Suprapubic skin (tissue), 4 donors: ENCODE results near the gene DPEP1. TPM values are rescaled to one million over a fixed set of nuclear protein-coding genes. Genes with fewer than 3 reads are reported as not detected.
"Not testable (repeated sequence)": the region's sequence is repeated elsewhere in the genome, so short reads cannot be mapped to it uniquely, and the experiment has no call there.

Experiments used
- DNase-seq, 2 donors: peaks; one replicate each; pipeline ENCODE4 v3.0.0-alpha.2; 2019; ENCODE audit warnings: low spot score in 2 of 2
- H3K27ac ChIP-seq: fragments of 200-600 bp; sonication (generic); one replicate; pipeline ENCODE4 v1.5.1; 2019
- H3K27me3 ChIP-seq: fragments of 200-600 bp; sonication (generic); one replicate; pipeline ENCODE4 v1.5.1; 2019
- H3K36me3 ChIP-seq: fragments of 200-600 bp; sonication (generic); one replicate; pipeline ENCODE4 v1.5.1; 2019
- H3K4me1 ChIP-seq: fragments of 200-600 bp; sonication (generic); one replicate; pipeline ENCODE4 v1.5.1; 2019
- H3K4me3 ChIP-seq: fragments of 200-600 bp; sonication (generic); one replicate; pipeline ENCODE4 v1.5.1; 2019; ENCODE audit warnings: mild to moderate bottlenecking
- H3K9me3 ChIP-seq: fragments of 200-600 bp; sonication (generic); one replicate; pipeline ENCODE4 v1.5.1; 2019
- EP300 ChIP-seq: sonication (generic); formaldehyde crosslinking; IDR thresholded peaks from one replicate; pipeline ENCODE4 v1.6.1; 2017; ENCODE audit warnings: antibody characterized with exemption
- POLR2A ChIP-seq, 2 donors: fragments of 450-650 bp; IDR thresholded peaks; one replicate each; pipeline ENCODE4 v1.6.1; 2017; ENCODE audit warnings: antibody characterized with exemption in 2 of 2, mild to moderate bottlenecking in 2 of 2, moderate library complexity in 2 of 2
- POLR2AphosphoS5 ChIP-seq, 3 donors: sonication (generic); formaldehyde crosslinking; IDR thresholded peaks; one replicate each; pipeline ENCODE4 v1.6.1; 2017; ENCODE audit warnings: antibody characterized with exemption in 3 of 3
- WGBS: methylation state at CpG from one replicate; pipeline ENCODE4 v1.1.5; 2018; 5-methylcytosine and 5-hydroxymethylcytosine counted together
- total RNA-seq, 4 donors: library from RNA; depleted of rRNA; stranded (reverse); fragments of >200 nt; gene quantifications; one replicate each; pipeline ENCODE4 v1.1.0, GENCODE V29; 2016
- TF ChIP-seq, protein P1 (sequence below), 2 donors: fragments of 200-600 bp in 1 of 2; fragments of 450-650 bp in 1 of 2; sonication (generic) in 1 of 2; IDR thresholded peaks; one replicate each; pipeline ENCODE4 v1.5.1; 2016 to 2019; ENCODE audit warnings: antibody characterized with exemption in 2 of 2, mild to moderate bottlenecking in 1 of 2, moderate library complexity in 1 of 2

DPEP1 gene
- total RNA-seq, 4 donors from 2014 or later: 1.3 to 2.3 (median 2.2) TPM; not detected in 1

DNA sequence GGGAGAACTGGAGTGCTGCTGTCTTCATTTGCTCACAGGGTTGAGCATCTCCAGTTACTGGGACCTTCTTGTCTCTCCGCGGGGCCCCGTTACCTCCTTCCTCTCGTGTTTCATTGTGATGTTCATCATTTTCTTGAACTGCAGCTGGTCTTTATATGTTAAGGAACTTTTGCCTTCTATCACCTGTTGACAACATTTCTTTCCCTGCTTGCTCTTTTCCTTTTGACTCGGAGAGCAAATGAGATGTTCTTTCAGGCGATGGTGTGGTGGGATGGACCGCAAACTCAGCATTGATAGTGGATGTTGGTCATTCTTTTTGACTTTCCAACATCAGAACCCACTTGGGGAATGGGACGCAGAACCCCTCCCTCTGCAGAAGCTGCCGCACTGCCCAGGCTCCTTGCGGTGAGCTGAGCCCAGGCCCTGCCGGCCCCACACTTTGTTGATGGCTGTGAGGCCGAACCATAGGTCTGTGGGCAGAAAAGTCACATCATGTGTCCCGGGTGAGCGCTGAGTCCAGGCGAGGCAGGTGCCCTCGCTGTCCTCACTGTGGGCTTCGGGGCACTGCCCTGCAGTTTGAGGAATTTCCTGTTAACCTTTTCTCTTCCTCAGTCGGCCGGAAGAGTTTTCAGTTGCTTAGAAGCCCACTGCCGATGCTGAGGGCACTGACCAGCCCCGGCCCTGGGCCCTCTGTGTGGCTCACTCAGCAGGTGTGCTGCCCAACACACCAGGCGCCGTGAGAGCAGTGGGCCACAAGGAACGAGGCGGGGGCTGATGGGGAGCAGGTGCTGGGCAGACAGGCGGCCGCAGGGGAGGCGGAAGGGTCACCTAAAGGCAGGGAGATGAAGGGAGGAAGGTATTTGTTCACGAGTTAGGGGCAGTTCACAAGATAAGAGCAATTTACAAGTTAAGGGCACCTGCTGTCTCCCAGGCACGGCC is 45.5 kb upstream of the DPEP1 start:
- H3K27ac ChIP-seq: no peak overlapping the region
- H3K36me3 ChIP-seq: peaks cover 17% of the 10 kb centered on the region
- DNase-seq: no peak
- peaks cover 18% of the 10 kb centered on the region for H3K27me3 ChIP-seq
- H3K9me3 ChIP-seq: no peaks in the 10 kb centered on the region
- no peak overlapping the region for H3K4me3 ChIP-seq
- WGBS: 85% methylated on average over 23 of the region's 30 CpGs
- H3K4me1 ChIP-seq: peaks cover 42% of the 10 kb centered on the region
- TF ChIP-seq, protein P1, sequence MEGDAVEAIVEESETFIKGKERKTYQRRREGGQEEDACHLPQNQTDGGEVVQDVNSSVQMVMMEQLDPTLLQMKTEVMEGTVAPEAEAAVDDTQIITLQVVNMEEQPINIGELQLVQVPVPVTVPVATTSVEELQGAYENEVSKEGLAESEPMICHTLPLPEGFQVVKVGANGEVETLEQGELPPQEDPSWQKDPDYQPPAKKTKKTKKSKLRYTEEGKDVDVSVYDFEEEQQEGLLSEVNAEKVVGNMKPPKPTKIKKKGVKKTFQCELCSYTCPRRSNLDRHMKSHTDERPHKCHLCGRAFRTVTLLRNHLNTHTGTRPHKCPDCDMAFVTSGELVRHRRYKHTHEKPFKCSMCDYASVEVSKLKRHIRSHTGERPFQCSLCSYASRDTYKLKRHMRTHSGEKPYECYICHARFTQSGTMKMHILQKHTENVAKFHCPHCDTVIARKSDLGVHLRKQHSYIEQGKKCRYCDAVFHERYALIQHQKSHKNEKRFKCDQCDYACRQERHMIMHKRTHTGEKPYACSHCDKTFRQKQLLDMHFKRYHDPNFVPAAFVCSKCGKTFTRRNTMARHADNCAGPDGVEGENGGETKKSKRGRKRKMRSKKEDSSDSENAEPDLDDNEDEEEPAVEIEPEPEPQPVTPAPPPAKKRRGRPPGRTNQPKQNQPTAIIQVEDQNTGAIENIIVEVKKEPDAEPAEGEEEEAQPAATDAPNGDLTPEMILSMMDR (IDR thresholded peaks at IDR 0.05): no peak
- TF ChIP-seq EP300: no peak
- TF ChIP-seq POLR2A (IDR thresholded peaks at IDR 0.05): no peak
- no peak for TF ChIP-seq POLR2AphosphoS5 (IDR thresholded peaks at IDR 0.05)

DNA sequence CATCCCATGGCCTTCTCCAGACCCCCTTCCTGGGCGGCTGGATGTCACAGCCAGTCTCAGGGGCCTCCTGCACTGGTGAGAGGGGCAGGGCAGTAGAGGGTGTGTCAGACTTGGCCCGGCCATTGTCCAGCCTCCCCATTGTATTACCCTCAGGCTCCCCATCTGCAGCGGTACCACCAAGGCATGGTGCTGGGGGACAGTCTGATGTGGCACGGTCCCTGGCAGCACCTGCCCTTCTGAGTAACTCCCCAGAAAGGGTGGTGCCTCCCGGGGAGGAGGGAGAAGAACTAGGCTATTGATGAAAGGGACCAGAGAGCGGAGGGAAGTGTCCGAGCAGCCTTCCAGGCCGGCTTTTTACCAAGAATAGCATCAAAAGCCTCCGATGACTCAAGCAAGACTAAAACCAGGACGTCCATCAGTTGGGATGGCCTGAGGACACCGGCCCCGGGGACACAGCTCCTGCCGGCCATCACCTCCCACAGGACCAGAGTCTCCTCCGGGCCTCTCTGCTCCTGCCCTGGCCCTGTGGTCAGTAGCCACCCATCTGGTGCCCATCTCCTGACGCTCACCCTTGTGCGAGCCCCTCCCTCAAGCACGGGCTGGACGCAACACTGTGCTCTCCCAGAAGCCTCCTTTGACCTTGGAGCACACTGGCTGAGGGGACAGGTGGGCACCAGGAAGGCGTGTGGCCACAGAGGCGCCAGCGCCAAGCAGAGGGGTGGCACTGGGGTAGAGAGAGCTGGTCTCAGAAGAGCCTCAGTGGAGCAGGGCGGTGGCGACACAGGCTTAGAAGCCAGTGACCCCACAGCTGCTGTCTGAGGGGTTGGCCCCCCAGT is 43.7 kb upstream of the DPEP1 start:
- Histone ChIP-seq H3K4me1 (peaks cover 30% of the 10 kb centered on the region), H3K9me3 (no peaks in the 10 kb centered on the region), H3K27me3 (peaks cover 29% of the 10 kb centered on the region), H3K36me3 (no peaks in the 10 kb centered on the region), H3K4me3 (no peak overlapping the region), H3K27ac (no peak overlapping the region)
- no peak for TF ChIP-seq POLR2AphosphoS5 (IDR thresholded peaks at IDR 0.05)
- 82% methylated on average over 12 of the region's 23 CpGs for WGBS
- no peak for DNase-seq

DNA sequence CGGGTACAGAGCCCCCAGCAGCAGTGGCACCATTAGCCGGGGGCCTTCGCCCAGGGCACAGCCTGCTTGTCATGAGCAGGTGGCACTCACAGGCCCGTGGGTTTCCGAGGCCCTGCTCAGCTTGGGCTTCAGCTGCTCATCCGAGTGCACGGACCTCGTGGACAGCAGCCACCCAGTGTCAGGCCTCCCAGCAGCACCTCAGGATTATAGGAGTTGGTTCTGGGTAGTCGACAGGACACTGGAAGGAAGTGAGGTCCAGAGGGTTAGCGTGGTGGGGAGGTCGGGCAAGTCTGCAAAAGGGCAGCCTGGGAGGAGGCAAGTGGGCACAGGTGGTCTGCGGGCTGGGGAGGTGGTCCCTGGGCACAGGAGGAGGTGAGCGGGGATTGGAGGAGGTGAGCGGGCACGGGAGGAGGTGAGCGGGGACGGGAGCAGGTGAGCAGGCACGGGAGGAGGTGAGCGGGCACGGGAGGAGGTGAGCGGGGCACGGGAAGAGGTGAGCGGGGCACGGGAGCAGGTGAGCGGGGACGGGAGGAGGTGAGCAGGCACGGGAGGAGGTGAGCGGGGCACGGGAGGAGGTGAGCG is 43.0 kb upstream of the DPEP1 start:
- WGBS: 83% methylated on average over 29 of the region's 30 CpGs
- no peak for DNase-seq
- peaks cover 36% of the 10 kb centered on the region for H3K27me3 ChIP-seq

DNA sequence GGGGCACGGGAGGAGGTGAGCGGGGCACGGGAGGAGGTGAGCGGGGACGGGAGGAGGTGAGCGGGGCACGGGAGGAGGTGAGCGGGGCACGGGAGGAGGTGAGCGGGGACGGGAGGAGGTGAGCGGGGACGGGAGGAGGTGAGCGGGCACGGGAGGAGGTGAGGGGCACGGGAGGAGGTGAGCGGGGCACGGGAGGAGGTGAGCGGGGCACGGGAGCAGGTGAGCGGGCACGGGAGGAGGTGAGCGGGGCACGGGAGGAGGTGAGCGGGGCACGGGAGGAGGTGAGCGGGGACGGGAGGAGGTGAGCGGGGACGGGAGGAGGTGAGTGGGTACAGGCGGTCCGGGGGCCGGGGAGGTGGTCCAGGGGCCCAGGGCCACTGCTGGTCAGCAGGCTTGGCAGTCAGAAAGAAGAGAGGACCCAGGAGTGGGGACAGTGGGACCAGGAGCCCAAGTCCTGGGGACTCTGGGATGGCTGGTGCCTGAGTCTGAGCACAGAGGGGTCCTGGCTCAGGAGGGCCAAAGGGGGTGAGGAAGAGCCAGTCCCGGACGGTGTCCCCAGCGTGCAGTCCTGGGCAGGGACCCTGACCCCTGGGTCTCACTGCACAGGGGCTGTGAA is 42.4 kb upstream of the DPEP1 start:
- H3K36me3 ChIP-seq, H3K4me3 ChIP-seq, H3K9me3 ChIP-seq, H3K27ac ChIP-seq, DNase-seq: not testable (repeated sequence)
- Histone ChIP-seq H3K27me3 (peaks cover 43% of the 10 kb centered on the region), H3K4me1 (peaks cover 30% of the 10 kb centered on the region)
- WGBS: 82% methylated on average over 36 of the region's 36 CpGs

More for the DNA sequence above, 43.0 kb upstream of the DPEP1 start:
- H3K4me1 ChIP-seq: peaks cover 30% of the 10 kb centered on the region
- no peak overlapping the region for H3K4me3 ChIP-seq
- H3K9me3 ChIP-seq: no peaks in the 10 kb centered on the region
- TF ChIP-seq POLR2AphosphoS5 (IDR thresholded peaks at IDR 0.05) (no peak), EP300 (no peak)
- H3K36me3 ChIP-seq: no peaks in the 10 kb centered on the region
- H3K27ac ChIP-seq: no peak overlapping the region

DNA sequence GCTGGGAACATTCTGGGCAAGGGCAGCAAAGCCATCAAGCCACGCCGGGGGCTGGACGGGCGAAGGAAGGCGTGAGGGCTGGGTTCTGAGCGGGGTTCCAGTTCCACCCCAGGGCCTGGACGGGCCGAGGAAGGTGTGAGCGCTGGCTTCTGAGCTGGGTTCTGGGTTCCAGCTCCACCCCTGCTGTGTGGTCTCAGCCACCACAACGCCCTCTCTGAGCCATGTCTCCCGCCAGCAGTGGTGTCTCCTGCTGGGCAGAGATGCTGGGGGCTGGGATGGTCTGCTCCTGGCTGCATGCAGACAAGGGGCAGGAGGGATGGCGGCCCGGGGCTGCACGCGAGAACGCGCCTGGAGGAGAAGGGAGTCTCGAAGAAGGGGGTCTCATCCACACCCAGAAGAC is 41.8 kb upstream of the DPEP1 start:
- Histone ChIP-seq H3K4me3 (no peak overlapping the region), H3K36me3 (no peaks in the 10 kb centered on the region), H3K4me1 (peaks cover 30% of the 10 kb centered on the region), H3K9me3 (no peaks in the 10 kb centered on the region), H3K27me3 (peaks cover 48% of the 10 kb centered on the region), H3K27ac (no peak overlapping the region)
- TF ChIP-seq POLR2A (IDR thresholded peaks at IDR 0.05): no peak
- TF ChIP-seq, protein P1 (IDR thresholded peaks at IDR 0.05): no peak
- TF ChIP-seq POLR2AphosphoS5 (IDR thresholded peaks at IDR 0.05): no peak
- no peak for TF ChIP-seq EP300
- no peak for DNase-seq
- WGBS: 64% methylated on average over 5 of the region's 18 CpGs

DNA sequence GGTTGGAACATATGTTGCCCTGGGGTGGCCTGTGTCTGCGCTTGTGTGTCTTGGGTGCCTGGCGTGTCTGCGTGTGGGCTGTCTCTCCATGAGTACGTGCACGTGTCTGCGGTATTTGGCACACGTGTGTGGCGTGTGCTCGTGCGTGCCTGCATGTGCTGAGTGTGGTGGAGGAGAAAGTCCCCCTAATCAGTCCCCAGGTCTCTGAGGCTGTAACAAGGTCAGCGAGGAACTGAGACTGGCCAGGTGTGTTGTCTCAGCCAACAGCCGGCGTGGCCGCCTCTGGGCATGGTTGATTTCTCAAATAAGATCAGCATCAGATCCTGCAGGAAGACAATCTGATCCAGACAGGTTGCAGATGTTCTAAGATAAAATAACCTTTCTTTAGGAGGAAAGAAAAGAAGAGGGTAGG is 41.4 kb upstream of the DPEP1 start:
- Histone ChIP-seq H3K9me3 (no peaks in the 10 kb centered on the region), H3K4me3 (no peak overlapping the region), H3K27me3 (peaks cover 53% of the 10 kb centered on the region), H3K36me3 (no peaks in the 10 kb centered on the region), H3K27ac (no peak overlapping the region), H3K4me1 (peaks cover 30% of the 10 kb centered on the region)
- WGBS: 28% methylated on average over 12 of the region's 14 CpGs
- no peak for TF ChIP-seq POLR2AphosphoS5 (IDR thresholded peaks at IDR 0.05)
- no peak for TF ChIP-seq EP300
- TF ChIP-seq, protein P1 (IDR thresholded peaks at IDR 0.05): no peak
- no peak for TF ChIP-seq POLR2A (IDR thresholded peaks at IDR 0.05)
- no peak for DNase-seq
